Panc1 (cell line): Measurements from ENCODE around the gene CCDC178.

ENCODE experiments used
- POLR2AphosphoS5 ChIP-seq: IDR thresholded peaks from 2 replicates; pipeline ENCODE4 v1.6.1; 2012; ENCODE audit warnings: mild to moderate bottlenecking, low read depth, low read length, moderate library complexity
- SIN3A ChIP-seq: IDR thresholded peaks from 2 replicates; pipeline ENCODE4 v1.6.1; 2012; ENCODE audit warnings: low read depth, mild to moderate bottlenecking, low read length, moderate library complexity, borderline replicate concordance; ENCODE audit not compliant: insufficient read depth
- TF ChIP-seq, protein P1 (sequence below): fragments of 450-650 bp; IDR thresholded peaks from 2 replicates; pipeline ENCODE4 v1.5.1; 2017; ENCODE audit warnings: mild to moderate bottlenecking

GRCh38 chr18:32920796-32921787, 519.4 kb downstream of the CCDC178 start:
- TF ChIP-seq, protein P1, sequence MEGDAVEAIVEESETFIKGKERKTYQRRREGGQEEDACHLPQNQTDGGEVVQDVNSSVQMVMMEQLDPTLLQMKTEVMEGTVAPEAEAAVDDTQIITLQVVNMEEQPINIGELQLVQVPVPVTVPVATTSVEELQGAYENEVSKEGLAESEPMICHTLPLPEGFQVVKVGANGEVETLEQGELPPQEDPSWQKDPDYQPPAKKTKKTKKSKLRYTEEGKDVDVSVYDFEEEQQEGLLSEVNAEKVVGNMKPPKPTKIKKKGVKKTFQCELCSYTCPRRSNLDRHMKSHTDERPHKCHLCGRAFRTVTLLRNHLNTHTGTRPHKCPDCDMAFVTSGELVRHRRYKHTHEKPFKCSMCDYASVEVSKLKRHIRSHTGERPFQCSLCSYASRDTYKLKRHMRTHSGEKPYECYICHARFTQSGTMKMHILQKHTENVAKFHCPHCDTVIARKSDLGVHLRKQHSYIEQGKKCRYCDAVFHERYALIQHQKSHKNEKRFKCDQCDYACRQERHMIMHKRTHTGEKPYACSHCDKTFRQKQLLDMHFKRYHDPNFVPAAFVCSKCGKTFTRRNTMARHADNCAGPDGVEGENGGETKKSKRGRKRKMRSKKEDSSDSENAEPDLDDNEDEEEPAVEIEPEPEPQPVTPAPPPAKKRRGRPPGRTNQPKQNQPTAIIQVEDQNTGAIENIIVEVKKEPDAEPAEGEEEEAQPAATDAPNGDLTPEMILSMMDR = no peak
- TF ChIP-seq SIN3A (no peak), POLR2AphosphoS5 (no peak)
